Myocyte (in vitro differentiated cells): ENCODE results near the gene KCNIP4. TPM values are rescaled to one million over a fixed set of nuclear protein-coding genes. Genes with fewer than 3 reads are reported as not detected.
A peak's percentile ranks its signal among the peaks of the same experiment; 100 is the strongest.

Experiments
- DNase-seq: peaks from one replicate; pipeline ENCODE4 v3.0.0-alpha.2; 2012; ENCODE audit warnings: low read depth
- microRNA-seq: library from miRNA; unstranded; fragments of <30 nt; microRNA quantifications from one replicate; pipeline ENCODE4, GENCODE V29; 2016
- total RNA-seq: library from RNA; depleted of rRNA; stranded (reverse); fragments of >200 nt; gene quantifications from 2 replicates; pipeline ENCODE4 v1.2.3, GENCODE V29; 2014

The KCNIP4 gene
- total RNA-seq, 1 donor from 2014 or later, result not detected

- DNase-seq, result peak; percentile 49
Observed at GRCh38 chr4:20684852-20685763, 1263.5 kb downstream of the KCNIP4 start.

GRCh38 chr4:20683766-20684165 lies 1264.8 kb downstream of the KCNIP4 start:
- DNase-seq, result no peak

- DNase-seq, result no peak
Observed at GRCh38 chr4:20682853-20683252, 1265.7 kb downstream of the KCNIP4 start.

GRCh38 chr4:20681271-20681670 lies 1267.3 kb downstream of the KCNIP4 start:
- no peak for DNase-seq

- no peak for DNase-seq
Observed at GRCh38 chr4:20680736-20681135, 1267.8 kb downstream of the KCNIP4 start.

GRCh38 chr4:20679951-20680350 lies 1268.6 kb downstream of the KCNIP4 start:
- no peak for DNase-seq

Small RNAs within 50 kb of the gene (microRNA-seq; reads per million reads assigned to microRNA genes)
- not detected for gene MIR7978
